ENCODE measurements around the gene ORAI3.

The ORAI3 gene

DNA sequence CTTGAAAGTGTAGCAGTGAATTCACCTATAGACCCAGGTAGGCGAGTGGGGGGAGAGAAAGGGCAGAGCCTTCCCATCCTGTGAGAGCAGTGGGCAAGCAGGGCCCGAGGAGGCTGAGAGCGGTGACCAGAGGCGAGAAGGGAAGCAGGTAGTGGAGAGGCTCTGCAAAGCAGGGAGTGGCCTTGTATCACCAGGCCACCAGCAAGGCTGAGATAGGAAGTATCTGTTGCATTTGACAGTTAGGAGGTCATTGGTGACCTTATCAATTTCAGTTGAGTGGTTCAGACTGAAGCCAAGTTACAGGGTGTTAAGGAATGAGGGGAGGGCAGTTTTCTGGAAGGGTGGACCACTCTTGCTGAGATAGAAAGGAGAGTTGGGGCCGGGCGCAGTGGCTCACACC is 25.5 kb downstream of the ORAI3 start:
- H3K4me3 ChIP-seq (ENCODE audit: low read length): no peak overlapping the region
- TF ChIP-seq, protein P1, sequence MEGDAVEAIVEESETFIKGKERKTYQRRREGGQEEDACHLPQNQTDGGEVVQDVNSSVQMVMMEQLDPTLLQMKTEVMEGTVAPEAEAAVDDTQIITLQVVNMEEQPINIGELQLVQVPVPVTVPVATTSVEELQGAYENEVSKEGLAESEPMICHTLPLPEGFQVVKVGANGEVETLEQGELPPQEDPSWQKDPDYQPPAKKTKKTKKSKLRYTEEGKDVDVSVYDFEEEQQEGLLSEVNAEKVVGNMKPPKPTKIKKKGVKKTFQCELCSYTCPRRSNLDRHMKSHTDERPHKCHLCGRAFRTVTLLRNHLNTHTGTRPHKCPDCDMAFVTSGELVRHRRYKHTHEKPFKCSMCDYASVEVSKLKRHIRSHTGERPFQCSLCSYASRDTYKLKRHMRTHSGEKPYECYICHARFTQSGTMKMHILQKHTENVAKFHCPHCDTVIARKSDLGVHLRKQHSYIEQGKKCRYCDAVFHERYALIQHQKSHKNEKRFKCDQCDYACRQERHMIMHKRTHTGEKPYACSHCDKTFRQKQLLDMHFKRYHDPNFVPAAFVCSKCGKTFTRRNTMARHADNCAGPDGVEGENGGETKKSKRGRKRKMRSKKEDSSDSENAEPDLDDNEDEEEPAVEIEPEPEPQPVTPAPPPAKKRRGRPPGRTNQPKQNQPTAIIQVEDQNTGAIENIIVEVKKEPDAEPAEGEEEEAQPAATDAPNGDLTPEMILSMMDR (conservative IDR thresholded peaks at IDR 0.05; ENCODE audit: low read length): no peak
- DNase-seq (ENCODE audit: low read depth): no peak

DNA sequence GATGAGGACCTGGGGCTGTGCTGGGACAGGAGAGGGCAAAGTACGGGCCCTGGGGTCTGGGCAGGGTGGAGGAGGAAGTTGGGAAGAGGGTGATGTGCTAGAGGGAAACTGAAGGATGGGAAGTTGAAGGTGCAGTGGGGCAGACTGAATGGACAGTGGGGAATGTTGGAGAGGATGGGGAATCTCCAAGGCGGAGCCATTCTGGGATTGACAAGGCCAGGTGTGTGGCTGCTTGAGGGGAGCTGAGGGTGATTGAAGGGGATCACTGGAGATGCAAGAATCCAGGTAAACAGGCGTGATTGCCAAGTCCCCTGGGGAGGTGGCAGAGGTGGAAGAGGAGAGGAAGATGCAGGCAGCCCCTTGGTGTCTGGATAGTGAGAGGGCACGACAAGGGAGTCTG is 27.6 kb downstream of the ORAI3 start:
- H3K4me3 ChIP-seq (ENCODE audit: low read length): no peak overlapping the region
- no peak for DNase-seq (ENCODE audit: low read depth)
- TF ChIP-seq, protein P1 (conservative IDR thresholded peaks at IDR 0.05; ENCODE audit: low read length): no peak

DNA sequence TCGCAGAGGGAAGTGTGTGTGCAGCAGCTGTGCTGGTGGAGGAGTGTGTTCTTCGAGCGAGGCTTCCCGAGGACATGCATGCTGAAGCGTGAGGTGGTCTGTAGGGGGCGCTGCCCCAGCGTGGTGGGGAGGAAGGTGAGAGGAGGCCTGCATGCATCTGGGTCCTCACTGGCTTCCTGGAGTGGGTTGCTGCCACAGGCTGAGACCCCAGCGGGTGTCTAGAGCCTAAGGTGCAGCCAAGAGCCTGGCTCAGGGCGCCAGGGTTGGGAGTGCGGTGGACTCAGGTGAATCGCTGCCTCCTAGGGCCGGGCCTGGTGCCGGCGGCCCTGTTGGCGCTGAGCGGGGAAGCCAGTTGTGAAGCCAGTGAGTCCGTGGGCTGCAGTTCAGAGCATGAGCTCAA is 28.6 kb downstream of the ORAI3 start:
- no peak overlapping the region for H3K4me3 ChIP-seq (ENCODE audit: low read length)
- TF ChIP-seq, protein P1 (conservative IDR thresholded peaks at IDR 0.05; ENCODE audit: low read length): 0 out of 2 replicates have a peak, but pooled peaks have one; percentile 24

DNA sequence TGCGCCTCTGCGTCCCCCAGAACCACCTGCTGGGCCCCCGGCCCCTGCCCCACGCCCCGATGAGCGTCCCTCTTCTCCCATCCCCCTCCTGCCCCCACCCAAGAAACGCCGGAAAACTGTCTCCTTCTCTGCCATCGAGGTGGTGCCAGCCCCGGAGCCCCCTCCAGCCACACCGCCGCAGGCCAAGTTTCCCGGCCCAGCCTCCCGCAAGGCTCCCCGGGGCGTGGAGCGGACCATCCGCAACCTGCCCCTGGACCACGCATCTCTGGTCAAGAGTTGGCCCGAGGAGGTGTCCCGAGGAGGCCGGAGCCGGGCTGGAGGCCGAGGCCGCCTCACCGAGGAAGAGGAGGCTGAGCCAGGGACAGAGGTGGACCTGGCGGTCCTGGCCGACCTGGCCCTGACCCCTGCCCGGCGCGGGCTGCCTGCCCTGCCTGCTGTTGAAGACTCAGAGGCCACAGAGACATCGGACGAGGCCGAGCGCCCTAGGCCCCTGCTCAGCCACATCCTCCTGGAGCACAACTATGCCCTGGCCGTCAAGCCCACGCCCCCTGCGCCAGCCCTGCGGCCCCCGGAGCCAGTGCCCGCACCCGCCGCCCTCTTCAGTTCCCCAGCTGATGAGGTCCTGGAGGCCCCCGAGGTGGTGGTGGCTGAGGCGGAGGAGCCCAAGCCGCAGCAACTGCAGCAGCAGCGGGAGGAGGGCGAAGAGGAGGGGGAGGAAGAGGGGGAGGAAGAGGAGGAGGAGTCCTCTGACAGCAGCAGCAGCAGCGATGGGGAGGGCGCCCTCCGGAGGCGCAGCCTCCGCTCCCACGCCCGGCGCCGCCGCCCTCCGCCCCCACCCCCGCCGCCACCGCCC is 30.5 kb downstream of the ORAI3 start:
- no peak for DNase-seq (ENCODE audit: low read depth)
- TF ChIP-seq, protein P1 (conservative IDR thresholded peaks at IDR 0.05; ENCODE audit: low read length): no peak
- H3K4me3 ChIP-seq (ENCODE audit: low read length): no peak overlapping the region

More for the DNA sequence above, 28.6 kb downstream of the ORAI3 start:
- DNase-seq (ENCODE audit: low read depth): no peak

DNA sequence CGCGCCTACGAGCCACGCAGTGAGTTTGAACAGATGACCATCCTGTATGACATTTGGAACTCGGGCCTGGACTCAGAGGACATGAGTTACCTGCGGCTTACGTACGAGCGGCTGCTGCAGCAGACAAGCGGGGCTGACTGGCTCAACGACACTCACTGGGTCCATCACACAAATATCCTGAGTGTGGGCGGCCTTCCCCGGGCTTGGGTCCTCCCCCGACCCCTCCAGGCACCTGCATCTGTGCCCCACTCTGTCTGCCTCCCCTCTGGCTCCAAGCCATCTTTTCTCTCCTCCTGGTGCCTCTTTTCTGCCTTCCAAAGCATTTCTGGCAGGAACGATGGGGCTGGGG is 31.1 kb downstream of the ORAI3 start:
- H3K4me3 ChIP-seq (ENCODE audit: low read length): no peak overlapping the region
- no peak for DNase-seq (ENCODE audit: low read depth)
- TF ChIP-seq, protein P1 (conservative IDR thresholded peaks at IDR 0.05; ENCODE audit: low read length): no peak

DNA sequence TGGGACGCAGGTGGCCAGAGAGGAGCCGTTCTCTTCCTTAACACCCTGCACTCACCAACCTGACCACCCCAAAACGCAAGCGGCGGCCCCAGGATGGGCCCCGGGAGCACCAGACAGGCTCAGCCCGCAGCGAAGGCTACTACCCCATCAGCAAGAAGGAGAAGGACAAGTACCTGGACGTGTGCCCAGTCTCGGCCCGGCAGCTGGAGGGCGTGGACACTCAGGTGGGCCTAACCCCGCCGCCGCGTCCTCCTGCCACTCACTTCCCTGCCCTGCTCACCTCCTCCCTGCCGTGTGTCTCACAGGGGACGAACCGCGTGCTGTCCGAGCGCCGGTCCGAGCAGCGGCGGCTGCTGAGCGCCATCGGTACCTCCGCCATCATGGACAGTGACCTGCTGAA is 31.6 kb downstream of the ORAI3 start:
- no peak overlapping the region for H3K4me3 ChIP-seq (ENCODE audit: low read length)
- TF ChIP-seq, protein P1 (conservative IDR thresholded peaks at IDR 0.05; ENCODE audit: low read length): no peak
- DNase-seq (ENCODE audit: low read depth): no peak

DNA sequence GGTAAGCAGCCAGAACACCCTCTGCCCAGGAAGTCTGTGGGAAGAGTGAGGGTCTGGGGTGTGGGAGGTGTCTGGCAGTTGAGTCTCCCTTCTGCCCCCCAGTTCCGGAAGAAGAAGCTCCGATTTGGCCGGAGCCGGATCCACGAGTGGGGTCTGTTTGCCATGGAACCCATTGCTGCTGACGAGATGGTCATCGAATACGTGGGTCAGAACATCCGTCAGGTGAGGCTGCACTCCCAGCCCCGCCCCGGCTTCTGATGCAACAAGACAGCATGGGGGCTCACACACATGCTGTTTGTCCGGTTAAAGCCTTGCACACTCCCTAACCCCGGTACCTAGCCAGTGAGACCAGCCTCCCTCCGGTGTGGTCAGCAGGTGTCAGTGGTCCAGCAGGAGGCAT is 32.1 kb downstream of the ORAI3 start:
- DNase-seq (ENCODE audit: low read depth): no peak
- TF ChIP-seq, protein P1 (conservative IDR thresholded peaks at IDR 0.05; ENCODE audit: low read length): no peak
- no peak overlapping the region for H3K4me3 ChIP-seq (ENCODE audit: low read length)

Measured in AG10803 (cell line).